ENCODE data around the gene BIRC6.

- TF ChIP-seq TAF1 (IDR thresholded peaks at IDR 0.05; ENCODE audit: borderline replicate concordance, low read depth, low read length) (no peak), POLR2A (IDR thresholded peaks at IDR 0.05; ENCODE audit: low read depth, low read length) (no peak), POLR2AphosphoS5 (IDR thresholded peaks at IDR 0.05; ENCODE audit: low read depth, low read length) (no peak)
These were observed 299.2 kb downstream of the BIRC6 start for GRCh38 chr2:32656069-32656468.
